GM21515 (cell line): Measurements from ENCODE around the gene SCRN2.

ENCODE experiments used
- ATAC-seq: cut with Tn5 transposase; IDR thresholded peaks from one replicate; pipeline ENCODE4 v1.9.1; 2021; ENCODE audit not compliant: unreplicated experiment

SCRN2 gene

DNA sequence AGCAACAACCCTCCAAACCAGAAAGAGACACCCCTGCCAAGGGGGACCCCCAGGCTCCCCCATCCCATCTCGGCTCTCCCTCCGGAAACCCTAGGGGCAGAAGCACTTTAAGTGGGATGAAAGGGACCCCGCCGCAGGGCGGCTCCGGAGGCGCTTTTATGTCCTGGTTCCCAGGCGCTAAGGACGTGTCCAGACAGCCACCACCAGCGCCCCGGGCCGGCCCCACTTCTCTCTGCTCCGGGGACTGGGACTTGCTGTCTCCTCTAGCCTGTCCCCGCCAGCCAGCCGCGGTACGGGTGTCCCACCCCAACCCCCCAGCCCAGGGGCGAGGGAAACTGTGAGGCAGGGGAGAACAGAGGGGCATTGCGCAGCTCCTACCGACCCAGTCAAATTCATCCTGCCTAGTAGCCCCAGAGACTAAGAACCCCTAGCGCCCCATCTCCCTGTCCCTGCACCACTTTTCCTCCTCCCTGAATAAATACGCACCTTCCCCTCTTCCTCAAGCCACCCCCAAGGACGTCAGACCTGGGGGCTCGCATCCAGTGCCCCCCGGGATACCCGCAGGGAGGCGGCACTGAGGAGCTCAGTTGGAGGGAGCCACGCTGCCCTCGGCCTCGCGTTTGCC lies 5.8 kb upstream of the SCRN2 start:
- no peak for ATAC-seq

DNA sequence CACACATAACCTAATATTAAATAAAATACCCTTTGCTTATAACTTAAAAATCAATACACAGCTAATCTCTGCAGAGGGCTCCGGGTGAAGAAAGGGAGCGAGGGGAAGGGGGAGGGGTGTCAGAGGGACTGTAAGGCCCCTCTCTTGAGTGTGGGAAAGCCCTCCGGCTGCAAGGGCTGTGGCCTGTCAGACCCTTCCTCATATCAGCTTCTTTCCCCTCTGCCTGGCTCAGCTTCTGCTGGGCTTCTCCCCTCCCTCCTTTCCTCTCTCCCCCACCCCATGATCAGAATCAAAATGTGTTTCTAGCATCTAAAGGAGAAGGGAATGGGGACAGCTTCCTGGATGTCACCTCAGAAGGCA lies 4.6 kb upstream of the SCRN2 start:
- ATAC-seq, result no peak

DNA sequence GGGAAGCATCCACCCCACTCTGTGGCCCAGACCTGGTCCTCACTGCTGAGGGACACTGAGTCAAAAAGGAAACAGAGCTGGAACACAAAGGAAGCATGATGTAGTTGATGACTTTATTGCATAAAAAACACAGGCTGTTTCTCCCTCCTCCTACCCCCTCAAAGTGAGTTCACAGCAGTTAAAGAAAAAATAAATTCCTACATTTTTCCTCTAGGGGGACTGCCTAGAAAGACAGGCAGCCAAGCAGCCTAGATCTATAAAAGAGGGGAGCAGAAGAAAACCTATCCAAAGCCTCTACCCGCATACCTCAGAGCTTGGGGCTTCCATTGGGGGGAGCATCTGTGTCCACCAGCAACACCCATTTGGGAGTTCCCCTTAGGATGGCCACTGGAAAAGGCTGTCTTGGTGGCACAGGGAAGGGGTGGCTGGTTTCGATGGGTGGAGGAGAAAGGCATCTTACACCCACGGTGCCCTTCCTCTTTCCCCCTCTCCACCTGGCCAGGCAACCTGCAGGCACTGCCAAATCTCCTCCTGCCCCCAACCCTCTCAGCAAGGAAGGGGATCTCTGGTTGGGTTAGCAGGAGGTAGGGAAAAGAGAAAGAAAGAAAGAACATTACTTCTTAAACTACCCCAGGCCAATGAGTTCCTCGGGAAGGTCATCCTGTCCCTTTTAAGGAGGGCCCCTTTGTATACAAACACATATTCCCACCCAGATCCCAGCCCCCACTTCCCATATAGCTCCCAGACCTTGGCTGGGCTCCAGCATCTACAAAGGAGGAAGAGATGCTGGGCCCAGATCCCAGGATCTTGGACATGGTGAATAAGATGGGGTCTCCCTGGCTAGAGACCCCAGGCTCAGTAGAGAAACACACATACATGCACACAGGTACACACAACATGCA lies 4.0 kb upstream of the SCRN2 start:
- ATAC-seq, result no peak

DNA sequence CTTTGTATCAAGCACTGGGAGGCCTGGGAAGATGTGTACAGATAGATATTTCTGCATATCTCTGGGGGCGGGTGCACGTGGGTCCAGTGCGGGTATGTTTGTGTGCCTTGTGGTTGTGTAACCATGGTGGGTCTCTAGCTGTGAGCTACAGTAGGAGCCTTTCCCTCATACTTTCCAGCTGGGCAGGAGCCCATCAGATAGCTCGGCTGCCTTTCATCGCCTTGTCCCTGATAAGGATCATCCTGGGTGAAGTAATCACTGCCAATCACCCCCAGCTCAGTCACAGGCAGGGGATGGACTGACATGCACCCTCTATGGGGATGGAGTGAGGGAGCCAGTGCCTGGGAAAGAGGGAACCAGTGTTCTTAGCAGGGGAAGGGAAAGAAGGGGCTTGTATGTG lies 3.2 kb upstream of the SCRN2 start:
- no peak for ATAC-seq

DNA sequence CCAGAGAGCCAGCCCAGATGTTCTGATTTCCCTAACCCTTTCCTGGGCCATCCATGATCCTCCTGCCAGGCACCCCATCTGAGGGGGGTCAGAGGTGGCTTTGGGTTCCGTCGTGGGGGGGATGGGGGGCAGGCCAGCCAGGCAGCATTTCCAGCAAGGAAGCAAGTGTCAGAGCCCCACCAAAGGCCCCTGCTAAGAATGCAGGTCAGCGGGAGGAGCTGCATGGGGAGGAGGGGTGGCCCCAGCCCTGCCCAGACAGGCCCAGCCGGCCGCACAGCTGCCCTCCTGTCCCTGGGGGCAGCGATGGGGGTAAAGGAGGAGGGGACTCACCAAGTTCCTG lies 2.3 kb upstream of the SCRN2 start:
- no peak for ATAC-seq

DNA sequence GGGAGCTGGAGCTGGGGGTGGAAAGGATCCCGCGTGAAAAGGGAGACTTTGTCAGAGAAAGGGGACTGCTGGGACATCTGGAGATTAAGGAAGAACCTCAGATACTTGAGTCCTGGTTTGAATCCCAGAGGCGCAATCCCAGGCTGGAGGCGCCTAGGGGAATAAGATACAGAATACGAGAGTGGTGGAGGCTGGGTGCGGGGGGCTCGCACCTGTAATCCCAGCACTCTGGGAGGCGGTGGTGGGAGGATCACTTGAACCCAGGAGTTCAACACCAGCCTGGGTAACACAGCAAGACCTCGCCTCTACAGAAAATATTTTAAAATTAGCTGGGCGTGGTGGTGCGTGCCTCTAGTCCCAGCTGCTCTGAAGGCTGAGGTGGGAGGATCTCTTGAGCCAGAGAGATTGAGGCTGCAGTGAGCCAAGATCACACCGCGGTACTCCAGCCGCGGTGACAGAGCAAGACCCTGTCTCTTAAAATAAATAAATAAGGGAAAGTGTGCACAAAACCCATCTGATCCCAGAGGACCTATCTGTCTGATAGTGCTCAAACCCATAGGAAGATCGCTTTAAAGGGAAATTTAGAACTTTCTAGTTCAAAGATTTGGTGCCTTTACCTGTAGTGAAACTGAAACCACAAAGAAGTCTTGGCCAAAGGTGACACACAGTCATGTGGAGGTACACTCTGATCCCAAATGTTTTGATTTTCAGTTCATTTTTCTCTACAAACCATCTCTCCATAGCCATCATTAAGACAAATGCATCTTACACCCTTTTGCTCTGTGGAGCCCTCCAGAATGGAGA lies 617 bp upstream of the SCRN2 start:
- no peak for ATAC-seq

DNA sequence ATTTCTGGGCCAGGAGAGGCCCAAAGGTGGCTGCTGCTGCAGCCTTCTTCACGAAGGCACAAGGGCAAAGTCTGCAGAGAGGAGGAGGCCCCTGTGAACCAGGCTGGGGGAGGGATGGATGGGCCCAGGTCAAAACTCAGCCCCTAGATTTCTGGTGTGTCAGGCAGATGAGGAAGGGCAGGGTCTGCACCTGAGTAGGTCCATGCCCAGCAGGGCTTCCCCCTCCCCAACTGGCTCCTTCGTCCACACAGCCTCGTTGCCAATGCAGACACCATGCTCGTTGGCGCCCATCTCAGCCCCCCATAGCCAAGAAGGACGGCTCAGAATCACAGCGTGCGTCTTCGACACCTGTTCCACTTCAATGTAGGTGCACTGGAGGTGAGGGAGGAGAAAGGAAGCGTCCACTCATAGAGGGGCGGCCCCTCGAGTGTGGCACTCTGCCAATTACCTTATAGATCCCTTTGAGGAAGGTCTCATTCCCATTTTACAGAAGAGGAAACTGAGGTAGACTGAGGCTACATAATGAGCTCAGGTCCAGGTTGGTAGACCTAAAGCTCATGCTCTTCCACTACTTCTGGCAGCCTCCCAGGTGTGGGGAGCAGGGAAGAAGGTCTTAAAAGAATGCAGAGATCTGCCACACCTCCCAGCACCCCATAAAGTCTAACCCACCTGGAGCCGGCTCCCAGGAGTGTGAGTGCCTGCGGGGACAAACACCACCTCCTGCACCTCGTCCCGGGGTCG lies 902 bp downstream of the SCRN2 start:
- ATAC-seq, result no peak

DNA sequence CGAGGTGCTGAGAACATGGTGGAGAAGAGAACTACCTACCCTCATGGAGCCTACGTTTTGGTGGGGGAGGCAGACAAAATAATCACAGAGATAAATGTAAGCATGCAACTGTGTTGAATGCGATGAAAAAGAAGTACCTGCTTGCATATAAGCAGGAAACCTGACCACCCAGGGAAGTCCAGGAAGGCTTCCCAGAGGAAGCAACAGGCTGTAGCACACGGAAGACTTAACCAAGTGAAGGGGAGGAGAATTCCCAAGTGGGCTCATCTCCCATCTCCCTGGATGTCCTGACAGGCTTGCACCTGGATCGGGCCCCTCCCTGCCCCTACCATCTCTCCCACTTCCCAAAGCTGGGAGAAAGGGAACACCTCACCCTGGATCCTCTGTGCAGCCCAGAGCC lies 2.0 kb downstream of the SCRN2 start:
- ATAC-seq, result no peak

DNA sequence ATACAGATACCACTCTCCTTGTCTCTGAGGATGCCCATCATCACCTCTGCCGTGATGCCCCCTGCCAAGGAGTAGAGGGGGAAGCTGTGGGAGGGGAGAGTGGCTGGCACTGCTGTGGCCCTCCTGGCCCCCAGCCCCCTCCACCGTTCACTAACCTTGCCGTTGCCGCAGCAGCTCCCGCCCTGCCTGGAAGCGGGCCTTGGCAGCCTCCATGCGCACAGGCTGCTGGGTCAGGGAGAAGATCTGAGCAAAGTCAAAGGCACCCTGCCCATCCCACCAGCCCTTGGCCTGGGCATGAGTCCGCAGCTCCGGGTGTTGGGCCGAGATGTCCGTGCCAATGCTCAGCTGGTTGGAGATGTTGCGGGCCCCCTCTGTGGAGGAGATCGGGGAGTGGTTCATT lies 2.4 kb downstream of the SCRN2 start:
- no peak for ATAC-seq

DNA sequence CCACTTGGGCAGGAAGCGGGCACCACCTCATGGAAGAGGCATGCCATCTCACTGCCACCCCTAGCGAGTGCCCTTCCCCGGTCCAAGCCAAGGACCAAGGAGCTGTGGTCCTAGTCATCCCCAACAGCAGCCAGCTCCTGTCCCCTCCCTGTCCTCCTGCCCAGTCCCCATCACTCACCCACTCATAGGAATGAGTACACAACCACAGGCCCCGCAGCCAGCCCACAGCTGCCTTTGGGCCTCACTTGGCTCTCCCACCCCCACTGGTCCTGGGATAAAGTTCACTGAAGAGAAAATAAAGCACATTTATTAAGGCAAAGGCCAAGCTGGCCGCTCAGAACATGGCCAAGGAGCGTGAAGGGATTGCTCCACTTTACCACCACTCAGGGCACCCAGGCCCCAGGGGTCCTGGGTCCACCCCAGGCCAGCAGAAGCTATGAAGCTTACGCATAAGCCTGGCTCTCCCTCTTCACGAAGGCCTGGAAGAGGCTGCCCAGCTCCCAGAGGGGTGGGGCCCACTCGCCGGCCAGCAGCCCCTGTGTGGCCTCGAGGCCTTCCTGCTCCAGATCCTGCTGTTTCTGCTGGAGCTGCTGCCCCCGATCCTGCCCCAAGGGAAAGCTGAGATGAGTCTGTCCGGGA lies 3.6 kb downstream of the SCRN2 start:
- no peak for ATAC-seq

DNA sequence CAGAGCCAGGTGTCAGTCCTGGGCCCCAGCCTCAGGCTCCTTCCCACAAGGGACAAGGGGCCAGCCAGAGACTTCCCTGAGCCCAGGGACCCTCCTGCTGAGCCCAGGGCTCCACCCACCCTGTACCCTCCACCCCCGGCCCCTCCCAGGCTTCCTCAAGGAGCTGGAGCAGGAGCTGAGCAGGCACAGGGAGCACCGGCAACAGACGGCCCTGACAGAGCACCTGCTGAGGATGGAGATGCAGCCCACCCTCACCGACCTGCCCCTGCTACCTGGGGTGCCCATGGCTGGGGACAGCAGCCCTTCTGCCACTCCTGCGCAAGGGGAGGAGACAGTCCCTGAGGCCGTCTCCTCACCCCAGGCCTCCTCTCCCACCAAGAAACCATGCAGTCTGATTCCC lies 4.5 kb downstream of the SCRN2 start:
- no peak for ATAC-seq

DNA sequence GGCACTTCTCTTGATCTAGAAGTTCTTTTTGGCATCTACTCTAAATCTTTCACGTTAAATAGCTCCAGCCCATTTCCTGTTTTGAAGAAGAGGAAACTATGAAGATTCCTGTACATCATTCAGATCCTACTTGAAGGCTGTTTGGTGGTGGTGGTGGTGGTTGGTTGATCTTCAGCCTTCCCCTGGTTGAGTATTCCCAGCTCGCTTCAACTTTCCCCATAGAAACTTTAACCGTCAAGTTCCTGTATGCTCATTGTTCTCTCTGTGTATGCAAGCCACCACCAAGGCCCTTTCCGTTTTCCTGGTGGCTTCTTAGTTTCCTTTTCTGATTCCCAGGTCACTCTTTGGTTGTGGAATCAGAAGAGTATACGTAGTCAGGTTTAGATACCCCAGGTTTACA lies 6.3 kb downstream of the SCRN2 start:
- no peak for ATAC-seq

DNA sequence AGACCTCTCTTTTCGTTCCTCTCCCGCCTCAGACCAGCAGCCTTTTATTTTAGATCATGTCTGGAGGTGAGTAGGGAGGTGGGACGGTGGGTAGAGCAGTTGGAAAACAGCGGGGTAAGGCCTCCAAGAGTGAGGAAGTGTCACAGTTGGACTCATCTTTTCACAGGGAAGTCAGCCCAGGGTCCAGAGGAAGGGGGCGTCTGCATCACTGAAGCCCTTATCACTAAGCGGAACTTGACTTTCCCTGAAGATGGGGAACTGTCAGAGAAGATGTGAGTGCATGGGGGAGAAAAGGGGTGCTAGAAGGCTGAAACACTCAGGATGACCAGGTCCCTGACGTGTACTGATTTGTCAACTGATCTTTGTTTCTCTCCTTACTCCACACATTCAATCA lies 9.1 kb downstream of the SCRN2 start:
- ATAC-seq, result peak; percentile 14

DNA sequence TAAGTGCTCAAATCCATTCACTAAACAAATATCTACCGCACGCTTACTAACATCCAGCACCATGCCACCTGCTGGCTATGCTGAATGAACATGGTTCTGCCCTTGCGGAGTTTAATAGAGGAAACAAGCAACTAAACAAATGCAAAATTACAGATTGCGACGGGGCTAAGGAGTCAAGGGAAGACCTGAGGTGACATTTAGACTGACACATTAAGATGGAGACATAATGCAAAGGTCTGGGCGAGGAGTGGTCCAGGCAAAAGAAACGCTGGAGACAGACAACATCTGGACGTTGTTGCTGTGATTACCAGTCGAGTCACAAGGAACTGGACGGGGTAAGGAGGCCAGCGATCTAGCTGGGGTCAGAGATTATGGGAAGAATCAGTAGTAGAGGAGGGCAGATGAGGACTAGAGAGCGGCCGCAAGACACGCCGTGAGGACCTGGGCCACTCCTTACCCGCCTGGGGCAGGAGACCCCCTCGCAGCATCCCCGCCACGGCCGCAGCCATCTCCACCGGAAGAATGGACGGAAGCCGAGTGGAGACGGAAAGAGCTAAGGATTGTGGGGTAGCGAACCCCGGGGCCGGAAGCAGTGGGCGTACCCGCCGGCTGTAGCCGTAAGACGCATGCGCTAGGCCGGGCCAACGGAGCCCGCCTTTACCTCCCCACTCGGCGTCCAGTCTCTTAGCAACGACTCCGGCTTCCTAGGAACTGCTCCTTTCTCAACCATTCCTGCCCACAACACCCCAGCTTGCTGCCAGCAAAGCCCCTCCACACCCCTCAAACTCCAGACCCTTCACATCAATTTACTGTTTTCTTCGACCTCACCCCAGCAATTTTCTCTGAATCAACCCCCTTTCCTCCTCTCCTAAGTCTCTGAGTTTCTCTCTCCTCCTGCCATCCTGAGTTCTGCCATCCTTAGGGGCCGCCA lies 9.8 kb downstream of the SCRN2 start, which contains the start of the genes LRRC46 and MRPL10:
TSS of gene LRRC46 (plus strand) at position 668 of the 931 bp plus-strand sequence. CDS start 320 bp downstream, outside the sequence.
TSS of gene MRPL10 (minus strand) at position 539 of the 931 bp plus-strand sequence. CDS start at position 509, 30 bp downstream.
- peak; percentile 79 for ATAC-seq

DNA sequence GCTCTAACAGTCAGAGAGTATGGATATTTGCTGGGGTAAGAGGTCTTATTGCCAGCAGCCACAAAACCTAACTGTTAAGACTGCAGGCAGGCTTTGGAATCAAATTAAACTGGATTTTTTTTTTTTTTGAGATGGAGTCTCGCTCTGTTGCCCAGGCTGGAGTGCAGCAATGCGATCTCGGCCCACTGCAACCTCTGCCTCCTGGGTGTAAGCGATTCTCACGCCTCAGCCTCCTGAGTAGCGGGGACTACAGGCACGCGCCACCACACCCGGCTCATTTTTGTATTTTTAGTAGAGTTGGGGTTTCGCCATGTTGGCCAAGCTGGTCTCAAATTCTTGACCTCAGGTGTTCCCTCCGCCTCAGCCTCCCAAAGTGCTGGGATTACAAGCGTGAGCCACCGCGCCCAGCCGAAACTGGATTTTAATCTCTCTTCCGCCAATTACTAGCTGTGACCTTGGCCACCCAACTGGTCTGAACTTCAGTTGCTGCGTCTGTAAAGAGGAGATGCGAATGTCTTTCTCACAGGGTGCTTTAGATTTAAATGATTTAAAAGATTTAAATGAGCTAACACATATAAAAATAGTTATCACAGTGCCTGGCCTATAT lies 10.6 kb downstream of the SCRN2 start:
- ATAC-seq, result no peak

DNA sequence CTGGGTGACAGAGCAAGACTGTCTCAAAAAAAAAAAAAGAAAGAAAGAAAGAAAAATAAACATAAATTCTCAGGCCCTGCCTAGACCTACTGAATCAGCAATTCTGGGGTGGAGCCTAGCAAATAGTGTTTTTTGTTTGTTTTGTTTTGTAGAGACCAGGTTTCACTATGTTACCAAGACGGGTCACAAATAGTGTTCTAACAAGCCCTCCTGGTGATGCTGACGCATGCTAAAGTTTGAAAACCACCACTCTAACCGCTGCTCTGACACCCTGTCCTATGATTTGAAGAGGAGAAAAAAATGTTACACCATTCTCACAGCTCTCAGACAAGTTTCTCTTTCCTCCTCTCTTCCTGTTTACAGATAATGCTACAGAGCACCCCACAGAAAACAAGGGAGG lies 11.2 kb downstream of the SCRN2 start:
- no peak for ATAC-seq

DNA sequence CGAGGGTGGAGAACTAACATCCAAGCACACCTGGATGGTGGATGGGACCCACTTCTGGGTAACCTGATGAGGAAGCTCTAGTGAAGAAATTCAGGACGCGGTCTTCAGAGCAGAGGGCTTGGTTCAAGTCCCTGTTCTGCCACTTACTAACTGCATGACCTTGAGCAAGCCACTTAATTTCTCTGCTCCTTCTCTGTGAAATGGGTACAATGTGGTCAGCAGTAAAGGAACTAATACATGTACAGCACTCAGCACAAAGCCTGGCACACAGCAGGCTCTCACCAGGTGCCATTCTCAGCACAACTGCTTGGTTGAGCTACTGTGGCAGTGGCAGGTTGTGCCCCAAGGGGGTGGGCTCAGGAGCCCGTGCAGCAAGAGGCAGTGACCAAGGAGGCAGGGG lies 17.6 kb downstream of the SCRN2 start:
- no peak for ATAC-seq

DNA sequence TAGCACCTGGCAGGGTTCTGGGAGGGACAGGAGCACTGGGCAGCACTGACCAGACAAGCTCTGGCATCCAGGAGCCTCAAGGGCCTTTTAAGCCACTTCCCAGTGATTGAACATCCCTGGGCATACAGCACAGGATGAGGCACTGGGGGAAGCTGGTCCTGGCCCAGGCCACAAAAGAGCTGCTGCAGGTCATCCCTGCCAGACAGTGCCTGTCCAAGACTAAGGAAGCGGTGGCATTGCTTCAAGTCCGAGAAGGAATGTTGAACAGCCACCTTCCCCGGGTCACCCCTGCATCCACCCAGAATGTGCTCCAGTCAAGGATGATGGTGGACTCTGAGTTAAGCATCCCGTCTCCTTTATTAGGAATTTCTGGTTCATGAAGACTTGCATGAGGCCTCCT lies 18.3 kb downstream of the SCRN2 start:
- no peak for ATAC-seq
